ENCODE data around the gene RAPGEF6.
"Not testable (repeated sequence)": the region's sequence is repeated elsewhere in the genome, so short reads cannot be mapped to it uniquely, and the experiment has no call there.

Gene RAPGEF6, protein sequence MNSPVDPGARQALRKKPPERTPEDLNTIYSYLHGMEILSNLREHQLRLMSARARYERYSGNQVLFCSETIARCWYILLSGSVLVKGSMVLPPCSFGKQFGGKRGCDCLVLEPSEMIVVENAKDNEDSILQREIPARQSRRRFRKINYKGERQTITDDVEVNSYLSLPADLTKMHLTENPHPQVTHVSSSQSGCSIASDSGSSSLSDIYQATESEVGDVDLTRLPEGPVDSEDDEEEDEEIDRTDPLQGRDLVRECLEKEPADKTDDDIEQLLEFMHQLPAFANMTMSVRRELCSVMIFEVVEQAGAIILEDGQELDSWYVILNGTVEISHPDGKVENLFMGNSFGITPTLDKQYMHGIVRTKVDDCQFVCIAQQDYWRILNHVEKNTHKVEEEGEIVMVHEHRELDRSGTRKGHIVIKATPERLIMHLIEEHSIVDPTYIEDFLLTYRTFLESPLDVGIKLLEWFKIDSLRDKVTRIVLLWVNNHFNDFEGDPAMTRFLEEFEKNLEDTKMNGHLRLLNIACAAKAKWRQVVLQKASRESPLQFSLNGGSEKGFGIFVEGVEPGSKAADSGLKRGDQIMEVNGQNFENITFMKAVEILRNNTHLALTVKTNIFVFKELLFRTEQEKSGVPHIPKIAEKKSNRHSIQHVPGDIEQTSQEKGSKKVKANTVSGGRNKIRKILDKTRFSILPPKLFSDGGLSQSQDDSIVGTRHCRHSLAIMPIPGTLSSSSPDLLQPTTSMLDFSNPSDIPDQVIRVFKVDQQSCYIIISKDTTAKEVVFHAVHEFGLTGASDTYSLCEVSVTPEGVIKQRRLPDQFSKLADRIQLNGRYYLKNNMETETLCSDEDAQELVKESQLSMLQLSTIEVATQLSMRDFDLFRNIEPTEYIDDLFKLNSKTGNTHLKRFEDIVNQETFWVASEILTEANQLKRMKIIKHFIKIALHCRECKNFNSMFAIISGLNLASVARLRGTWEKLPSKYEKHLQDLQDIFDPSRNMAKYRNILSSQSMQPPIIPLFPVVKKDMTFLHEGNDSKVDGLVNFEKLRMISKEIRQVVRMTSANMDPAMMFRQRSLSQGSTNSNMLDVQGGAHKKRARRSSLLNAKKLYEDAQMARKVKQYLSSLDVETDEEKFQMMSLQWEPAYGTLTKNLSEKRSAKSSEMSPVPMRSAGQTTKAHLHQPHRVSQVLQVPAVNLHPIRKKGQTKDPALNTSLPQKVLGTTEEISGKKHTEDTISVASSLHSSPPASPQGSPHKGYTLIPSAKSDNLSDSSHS (N-terminal part only)

DNA sequence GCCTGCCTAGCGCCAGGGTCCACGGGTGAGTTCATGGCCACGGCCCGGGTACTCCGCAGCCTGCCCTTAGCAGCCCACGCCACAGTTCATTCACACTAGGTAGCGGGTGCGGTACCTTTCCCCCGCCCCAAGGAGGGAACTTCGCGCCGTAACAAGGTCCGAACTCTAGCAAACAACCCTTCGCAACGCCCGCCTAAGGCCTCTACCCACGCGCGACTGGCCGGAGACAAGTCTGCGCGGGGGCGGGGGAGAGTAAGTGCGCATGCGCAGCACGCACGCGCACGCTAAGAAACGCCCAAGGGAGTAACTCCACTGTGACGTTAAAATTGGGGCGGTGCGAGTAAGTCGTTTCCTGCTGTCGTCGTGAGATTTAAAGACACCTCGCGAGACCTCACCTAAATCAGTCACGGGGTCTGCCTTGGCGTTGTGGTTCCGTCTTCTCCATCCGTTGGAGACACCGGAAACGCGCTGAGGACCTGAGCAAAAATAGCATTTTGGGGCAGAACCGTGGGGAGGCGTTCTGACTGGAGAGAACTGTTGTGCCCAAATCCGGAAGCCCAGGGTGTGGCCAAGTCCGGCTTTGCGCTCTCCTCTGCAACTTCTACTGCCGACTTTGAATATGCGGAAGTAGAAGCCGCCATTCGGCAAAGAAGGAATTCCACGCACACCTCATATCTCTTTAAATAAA, at the start of gene RAPGEF6:
Gene RAPGEF6 (minus strand): TSS at position 234 of the 688 bp plus-strand sequence. CDS start 199 bp downstream, at position 35.
- DNase-seq = peak; percentile 99

DNA sequence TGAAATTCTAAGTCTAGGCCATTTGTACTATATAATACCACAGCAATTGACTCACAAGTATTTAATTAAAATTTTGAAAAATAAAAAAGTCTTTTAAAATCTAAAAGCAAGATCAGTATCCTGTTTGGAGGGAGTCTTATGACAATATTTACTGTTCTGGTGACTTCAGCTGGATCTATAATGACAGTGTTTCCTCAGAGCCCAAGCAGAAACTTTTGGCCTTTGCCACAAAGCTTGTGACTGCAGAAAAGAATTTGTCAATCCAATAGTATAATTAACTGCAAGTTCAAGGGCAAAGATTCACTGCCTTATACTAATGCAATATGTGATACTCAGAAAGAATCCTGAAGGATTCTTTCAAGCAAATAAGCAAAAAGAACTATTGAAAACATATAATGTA, 49.6 kb upstream of the RAPGEF6 start:
- DNase-seq = no peak

GRCh38 chr5:131684051-131684450, 49.0 kb upstream of the RAPGEF6 start:
- DNase-seq = no peak

- no peak for DNase-seq
Measured at GRCh38 chr5:131682826-131683225, 47.8 kb upstream of the RAPGEF6 start.

DNA sequence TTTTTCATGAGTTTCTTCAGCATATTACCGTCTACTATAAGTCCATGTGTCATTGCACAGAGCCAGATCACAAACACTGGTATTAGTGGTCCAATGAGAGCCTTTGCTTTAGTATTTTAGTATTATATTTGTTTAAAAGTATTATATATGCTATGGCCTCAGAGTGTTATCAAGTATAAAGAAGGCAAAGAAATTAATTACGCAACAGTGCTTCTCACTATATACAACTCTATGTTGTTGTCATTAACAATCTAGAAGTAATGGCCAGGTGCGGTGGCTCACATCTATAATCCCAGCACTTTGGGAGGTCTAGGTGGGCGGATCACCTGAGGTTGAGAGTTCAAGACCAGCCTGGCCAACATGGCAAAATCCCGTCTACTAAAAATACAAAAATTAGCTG, 47.1 kb upstream of the RAPGEF6 start:
- no peak for DNase-seq

- no peak for DNase-seq
Measured at GRCh38 chr5:131679911-131680310, 44.9 kb upstream of the RAPGEF6 start.

DNA sequence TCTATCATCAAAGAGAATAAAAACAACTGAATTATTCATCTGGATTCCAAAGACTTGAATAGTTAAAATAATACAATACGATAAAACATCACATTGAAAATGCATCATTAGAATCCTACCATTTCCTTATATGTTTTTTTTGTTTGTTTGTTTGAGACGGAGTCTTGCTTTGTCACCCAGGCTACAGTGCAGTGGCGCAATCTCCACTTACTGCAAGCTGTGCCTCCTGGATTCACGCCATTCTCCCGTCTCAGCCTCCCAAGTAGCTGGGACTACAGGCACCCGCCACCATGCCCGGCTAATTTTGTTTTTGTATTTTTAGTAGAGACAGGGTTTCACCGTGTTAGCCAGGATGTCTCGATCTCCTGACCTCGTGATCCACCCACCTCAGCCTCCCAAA, 43.2 kb upstream of the RAPGEF6 start:
- not testable (repeated sequence) for DNase-seq

GRCh38 chr5:131677115-131677514, 42.1 kb upstream of the RAPGEF6 start:
- peak; percentile 28 for DNase-seq

- DNase-seq = no peak
Measured at GRCh38 chr5:131672776-131673175, 37.7 kb upstream of the RAPGEF6 start.

DNA sequence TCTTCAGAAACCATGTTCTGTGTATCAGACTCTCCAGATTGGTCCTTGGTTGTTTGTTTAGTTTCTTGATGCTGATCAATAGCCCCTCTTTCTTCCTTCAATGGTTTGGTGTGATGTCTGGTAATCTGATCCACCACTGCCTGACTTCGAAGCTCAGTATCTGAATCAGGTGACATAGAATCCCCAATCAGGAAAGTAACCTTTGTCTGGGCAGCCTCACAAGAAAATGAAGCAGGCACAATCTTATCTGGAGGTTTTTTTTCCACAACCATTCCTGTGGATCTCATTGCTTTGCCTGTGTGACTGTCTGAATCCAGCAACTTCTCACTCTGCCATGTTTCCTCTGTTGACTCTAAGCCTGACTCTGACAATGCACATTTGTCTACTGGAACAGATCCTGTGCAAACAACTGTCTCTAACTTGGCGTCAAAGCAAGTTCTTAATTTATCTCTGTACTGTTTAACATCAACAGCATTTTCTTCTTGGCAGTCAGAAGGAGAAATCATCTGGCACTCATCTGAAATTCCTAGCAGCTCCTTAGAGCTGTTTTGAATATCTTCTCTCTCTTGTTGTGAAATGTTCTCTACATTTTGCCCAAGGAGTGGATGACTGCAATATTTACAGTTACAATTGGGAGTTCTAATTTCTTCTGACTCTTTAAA, 37.1 kb upstream of the RAPGEF6 start:
- DNase-seq = no peak

DNA sequence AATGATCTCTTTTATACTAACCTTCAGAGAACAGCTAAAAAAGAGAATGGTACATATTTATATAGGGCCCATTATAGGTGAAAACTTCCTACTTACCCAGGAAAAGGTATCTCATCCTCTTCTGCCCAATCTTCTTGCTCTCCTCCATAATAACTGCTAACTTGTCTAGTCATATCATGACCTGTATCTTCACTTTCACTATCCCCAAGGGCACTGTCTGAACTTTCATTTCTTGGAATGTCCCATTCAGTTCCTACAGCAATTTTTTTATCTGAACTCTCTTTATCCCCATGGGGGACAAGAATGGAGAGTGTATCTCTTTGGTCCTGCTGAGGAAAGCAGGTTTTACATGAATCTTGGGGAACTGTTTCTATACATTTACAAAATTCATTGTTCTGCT, 36.4 kb upstream of the RAPGEF6 start:
- peak; percentile 39 for DNase-seq

DNA sequence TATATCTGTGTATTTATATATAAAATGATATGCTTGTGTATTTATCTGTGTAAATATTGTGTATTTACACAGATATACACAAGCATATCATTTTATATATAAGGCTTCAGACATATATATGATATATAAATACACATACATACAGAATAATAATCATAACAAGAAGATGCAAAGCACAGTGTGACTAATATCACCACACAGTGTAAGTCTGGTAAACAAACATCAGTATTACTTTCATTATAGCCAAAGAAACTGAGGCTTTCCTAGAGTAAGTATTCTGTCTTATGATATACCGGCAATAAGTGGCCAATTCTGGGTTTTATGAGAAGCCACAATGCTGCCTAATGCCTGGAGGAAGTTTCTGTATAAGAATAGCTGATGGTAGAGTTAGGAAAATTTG, 29.9 kb upstream of the RAPGEF6 start:
- DNase-seq = peak; percentile 19

DNA sequence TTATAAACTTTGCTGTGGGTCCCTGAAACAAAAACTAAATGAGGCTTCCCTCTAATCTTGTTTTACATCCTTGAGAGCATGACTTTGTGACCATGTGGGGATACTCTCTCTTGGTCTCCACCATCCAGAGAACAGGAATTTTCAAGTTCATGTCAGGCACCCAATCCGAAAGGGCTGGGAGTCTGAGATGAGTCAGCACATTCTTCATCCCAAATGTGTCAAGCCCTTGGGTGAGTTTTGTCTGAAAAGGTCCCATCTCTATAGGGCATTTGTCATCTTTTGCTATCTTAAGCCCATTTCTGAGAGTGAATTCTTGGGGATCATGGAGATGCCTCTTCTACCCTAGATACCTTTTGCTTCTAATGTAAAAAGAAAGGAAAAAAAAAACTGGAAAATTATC, 26.9 kb upstream of the RAPGEF6 start:
- DNase-seq = no peak

DNA sequence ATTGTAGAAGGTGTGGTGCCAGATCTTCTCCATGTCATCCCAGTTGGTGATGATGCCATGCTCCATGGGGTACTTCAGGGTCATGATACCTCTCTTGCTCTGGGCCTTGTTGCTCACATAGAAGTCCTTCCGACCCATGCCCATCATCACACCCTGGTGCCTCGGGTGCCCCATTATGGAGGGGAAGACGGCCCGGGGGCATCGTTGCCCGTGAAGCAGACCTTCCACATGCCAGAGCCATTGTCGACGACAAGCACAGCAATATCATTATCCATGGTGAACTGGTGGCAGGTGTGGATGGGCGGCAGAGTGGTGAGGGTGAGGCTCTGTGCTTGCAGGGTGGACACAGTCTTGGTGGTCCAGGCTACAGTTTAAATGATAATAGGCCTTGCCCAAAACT, 24.8 kb upstream of the RAPGEF6 start:
- no peak for DNase-seq

- DNase-seq = no peak
Measured at GRCh38 chr5:131659290-131659689, 24.3 kb upstream of the RAPGEF6 start.

DNA sequence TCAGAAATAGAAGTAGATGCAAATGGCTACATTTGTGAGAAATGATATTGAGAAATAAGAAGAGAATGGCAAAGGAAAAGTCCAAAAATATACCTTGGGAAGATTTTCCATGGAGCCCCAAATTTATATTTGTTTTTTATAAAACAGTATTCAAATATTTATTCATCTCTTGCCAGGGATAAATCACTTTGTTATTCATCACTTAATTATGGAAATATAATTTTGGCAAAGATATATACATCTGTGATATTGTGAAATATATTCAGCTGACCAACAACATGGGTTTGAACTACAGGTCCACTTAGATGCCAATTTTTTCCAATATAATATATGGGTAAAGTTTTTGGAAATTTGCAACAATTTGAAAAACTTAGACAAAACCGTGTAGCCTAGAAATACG, 19.7 kb upstream of the RAPGEF6 start:
- DNase-seq = no peak

DNA sequence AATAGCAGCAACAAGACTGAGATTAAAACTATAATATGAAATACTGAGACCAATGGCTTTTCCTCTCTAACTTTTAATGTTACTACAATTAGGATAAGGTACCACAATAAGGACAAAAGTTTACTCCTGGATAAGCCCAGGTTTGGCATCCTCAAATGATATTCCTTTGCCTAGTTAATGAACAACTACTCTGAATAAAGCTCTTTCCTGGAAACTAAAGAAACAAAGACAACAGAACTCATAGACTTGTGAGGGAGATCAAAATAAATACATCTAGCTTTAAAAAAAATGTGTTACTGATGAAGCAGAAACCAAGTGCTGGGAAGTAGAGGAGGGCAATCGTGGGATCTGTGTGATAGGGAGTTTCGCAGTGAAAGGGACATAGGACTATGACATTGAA, 19.3 kb upstream of the RAPGEF6 start:
- no peak for DNase-seq

GRCh38 chr5:131649161-131649560, 14.1 kb upstream of the RAPGEF6 start:
- DNase-seq = no peak

DNA sequence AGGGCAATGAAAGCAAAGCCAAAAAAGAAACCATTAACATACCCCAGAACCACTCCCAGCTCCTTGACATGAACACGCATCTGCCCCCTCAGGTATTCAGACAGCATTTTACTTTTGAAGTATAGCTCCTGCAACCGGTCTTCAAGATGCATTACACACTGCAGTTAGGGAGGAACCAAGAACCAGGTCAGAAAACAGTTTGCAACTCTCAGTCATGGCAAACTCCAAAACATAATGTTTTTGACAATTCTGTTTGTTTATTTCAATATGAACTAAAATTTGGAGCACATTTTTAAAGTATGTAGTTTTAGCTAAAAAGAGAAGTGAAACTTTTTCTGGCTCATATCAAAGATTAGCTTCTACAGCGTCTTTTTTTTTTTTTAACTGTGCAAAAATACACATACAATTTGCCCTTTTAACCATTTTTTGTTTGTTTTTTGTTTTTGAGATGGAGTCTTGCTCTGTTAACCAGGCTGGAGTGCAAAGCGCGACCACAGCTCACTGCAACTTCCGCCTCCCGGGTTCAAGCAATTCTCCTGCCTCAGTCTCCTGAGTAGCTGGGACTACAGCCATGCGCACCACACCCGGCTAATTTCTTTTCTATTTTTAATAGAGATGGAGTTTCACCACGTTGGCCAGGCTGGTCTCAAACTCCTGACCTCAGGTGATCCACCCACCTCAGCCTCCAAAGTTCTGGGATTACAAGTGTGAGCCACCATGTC, 12.2 kb upstream of the RAPGEF6 start:
- no peak for DNase-seq

- DNase-seq = no peak
Measured at GRCh38 chr5:131644822-131645221, 9.8 kb upstream of the RAPGEF6 start.

DNA sequence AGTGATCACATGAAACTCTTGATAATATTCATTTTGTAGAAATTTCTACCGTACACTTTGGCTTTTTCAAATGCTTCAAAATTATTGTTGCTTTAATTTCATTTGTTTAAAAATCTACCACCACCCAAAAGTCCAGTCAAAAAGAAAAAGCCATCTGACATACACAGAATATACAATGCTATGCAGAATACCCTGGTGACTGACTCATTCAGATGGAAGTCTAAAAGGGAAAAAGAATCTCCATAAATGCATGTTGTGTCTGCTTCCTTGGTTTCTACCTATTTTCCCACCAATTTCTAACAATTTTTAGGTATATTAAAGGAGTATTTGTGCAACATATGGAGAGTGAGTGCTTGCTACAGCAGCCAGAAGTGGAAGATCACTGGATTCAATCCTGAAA, 9.3 kb upstream of the RAPGEF6 start:
- no peak for DNase-seq

Measured in activated CD4-positive, alpha-beta T cell treated with anti-CD3 and anti-CD28 coated beads, Interleukin-2, amount 50 U/mL, for 16 hours (primary cell).